ENCODE results near the gene HCFC1.

The HCFC1 gene

GRCh38 chrX:154014429-154015380 is 43.1 kb upstream of the HCFC1 start:
- Histone ChIP-seq H3K27me3 (ENCODE audit: low read depth, low read length) (no peaks in the 10 kb centered on the region), H3K4me1 (ENCODE audit: control insufficient read depth in 1 of 2, insufficient read depth in 2 of 2, low read length in 2 of 2) (peaks cover 0 to 19% of the 10 kb centered on the region in 2 donors), H3K36me3 (ENCODE audit: control insufficient read depth in 1 of 2, insufficient read depth in 2 of 2, low read length in 2 of 2) (peaks cover 0 to 19% of the 10 kb centered on the region in 2 donors), H3K9me3 (ENCODE audit: control insufficient read depth in 1 of 2, low read length in 2 of 2) (no peaks in the 10 kb centered on the region), H3K4me3 (ENCODE audit: low read depth in 1 of 2, low read length in 2 of 2) (no peak overlapping the region), H3K27ac (ENCODE audit: low read length) (no peak overlapping the region)

- Histone ChIP-seq H3K27me3 (ENCODE audit: low read depth, low read length) (no peaks in the 10 kb centered on the region), H3K27ac (ENCODE audit: low read length) (no peak overlapping the region), H3K36me3 (ENCODE audit: control insufficient read depth in 1 of 2, insufficient read depth in 2 of 2, low read length in 2 of 2) (peaks cover 0 to 19% of the 10 kb centered on the region in 2 donors), H3K9me3 (ENCODE audit: control insufficient read depth in 1 of 2, low read length in 2 of 2) (no peaks in the 10 kb centered on the region), H3K4me3 (ENCODE audit: low read depth in 1 of 2, low read length in 2 of 2) (no peak overlapping the region), H3K4me1 (ENCODE audit: control insufficient read depth in 1 of 2, insufficient read depth in 2 of 2, low read length in 2 of 2) (peaks cover 0 to 18% of the 10 kb centered on the region in 2 donors)
These were observed 42.2 kb upstream of the HCFC1 start for GRCh38 chrX:154013614-154014360.

GRCh38 chrX:154013001-154013421 is 41.4 kb upstream of the HCFC1 start:
- Histone ChIP-seq H3K36me3 (ENCODE audit: control insufficient read depth in 1 of 2, insufficient read depth in 2 of 2, low read length in 2 of 2) (peaks cover 0 to 19% of the 10 kb centered on the region in 2 donors), H3K4me3 (ENCODE audit: low read depth in 1 of 2, low read length in 2 of 2) (no peak overlapping the region), H3K27me3 (ENCODE audit: low read depth, low read length) (no peaks in the 10 kb centered on the region), H3K4me1 (ENCODE audit: control insufficient read depth in 1 of 2, insufficient read depth in 2 of 2, low read length in 2 of 2) (peaks cover 0 to 12% of the 10 kb centered on the region in 2 donors), H3K9me3 (ENCODE audit: control insufficient read depth in 1 of 2, low read length in 2 of 2) (no peaks in the 10 kb centered on the region), H3K27ac (ENCODE audit: low read length) (no peak overlapping the region)

- no peak overlapping the region for H3K27ac ChIP-seq (ENCODE audit: low read length)
- peaks cover 0 to 8% of the 10 kb centered on the region in 2 donors for H3K4me1 ChIP-seq (ENCODE audit: control insufficient read depth in 1 of 2, insufficient read depth in 2 of 2, low read length in 2 of 2)
- H3K27me3 ChIP-seq (ENCODE audit: low read depth, low read length): no peaks in the 10 kb centered on the region
- H3K4me3 ChIP-seq (ENCODE audit: low read depth in 1 of 2, low read length in 2 of 2): no peak overlapping the region
- H3K36me3 ChIP-seq (ENCODE audit: control insufficient read depth in 1 of 2, insufficient read depth in 2 of 2, low read length in 2 of 2): peaks cover 0 to 19% of the 10 kb centered on the region in 2 donors
- H3K9me3 ChIP-seq (ENCODE audit: control insufficient read depth in 1 of 2, low read length in 2 of 2): no peaks in the 10 kb centered on the region
These were observed 40.8 kb upstream of the HCFC1 start for GRCh38 chrX:154012336-154012991.

GRCh38 chrX:154011376-154012335 is 40.0 kb upstream of the HCFC1 start:
- H3K27ac ChIP-seq (ENCODE audit: low read length): no peak overlapping the region

GRCh38 chrX:154010330-154011087 is 38.9 kb upstream of the HCFC1 start:
- Histone ChIP-seq H3K4me3 (ENCODE audit: low read depth in 1 of 2, low read length in 2 of 2) (no peak overlapping the region), H3K27me3 (ENCODE audit: low read depth, low read length) (no peaks in the 10 kb centered on the region), H3K4me1 (ENCODE audit: control insufficient read depth in 1 of 2, insufficient read depth in 2 of 2, low read length in 2 of 2) (peaks cover 0 to 8% of the 10 kb centered on the region in 2 donors), H3K36me3 (ENCODE audit: control insufficient read depth in 1 of 2, insufficient read depth in 2 of 2, low read length in 2 of 2) (peaks cover 0 to 7% of the 10 kb centered on the region in 2 donors), H3K9me3 (ENCODE audit: control insufficient read depth in 1 of 2, low read length in 2 of 2) (no peaks in the 10 kb centered on the region), H3K27ac (ENCODE audit: low read length) (no peak overlapping the region)

More at GRCh38 chrX:154011376-154012335, 40.0 kb upstream of the HCFC1 start:
- H3K36me3 ChIP-seq (ENCODE audit: control insufficient read depth in 1 of 2, insufficient read depth in 2 of 2, low read length in 2 of 2): peaks cover 0 to 17% of the 10 kb centered on the region in 2 donors
- no peaks in the 10 kb centered on the region for H3K9me3 ChIP-seq (ENCODE audit: control insufficient read depth in 1 of 2, low read length in 2 of 2)
- H3K4me1 ChIP-seq (ENCODE audit: control insufficient read depth in 1 of 2, insufficient read depth in 2 of 2, low read length in 2 of 2): peaks cover 0 to 8% of the 10 kb centered on the region in 2 donors
- H3K27me3 ChIP-seq (ENCODE audit: low read depth, low read length): no peaks in the 10 kb centered on the region
- no peak overlapping the region for H3K4me3 ChIP-seq (ENCODE audit: low read depth in 1 of 2, low read length in 2 of 2)

GRCh38 chrX:154008521-154008920 is 36.9 kb upstream of the HCFC1 start:
- Histone ChIP-seq H3K4me3 (ENCODE audit: low read depth in 1 of 2, low read length in 2 of 2) (no peak overlapping the region), H3K27me3 (ENCODE audit: low read depth, low read length) (no peaks in the 10 kb centered on the region), H3K36me3 (ENCODE audit: control insufficient read depth in 1 of 2, insufficient read depth in 2 of 2, low read length in 2 of 2) (no peaks in the 10 kb centered on the region), H3K27ac (ENCODE audit: low read length) (no peak overlapping the region), H3K4me1 (ENCODE audit: control insufficient read depth in 1 of 2, insufficient read depth in 2 of 2, low read length in 2 of 2) (peaks cover 0 to 3% of the 10 kb centered on the region in 2 donors), H3K9me3 (ENCODE audit: control insufficient read depth in 1 of 2, low read length in 2 of 2) (no peaks in the 10 kb centered on the region)

- H3K27ac ChIP-seq (ENCODE audit: low read length): no peak overlapping the region
- H3K4me3 ChIP-seq (ENCODE audit: low read depth in 1 of 2, low read length in 2 of 2): no peak overlapping the region
- H3K9me3 ChIP-seq (ENCODE audit: control insufficient read depth in 1 of 2, low read length in 2 of 2): no peaks in the 10 kb centered on the region
- H3K4me1 ChIP-seq (ENCODE audit: control insufficient read depth in 1 of 2, insufficient read depth in 2 of 2, low read length in 2 of 2): no peaks in the 10 kb centered on the region
- no peaks in the 10 kb centered on the region for H3K36me3 ChIP-seq (ENCODE audit: control insufficient read depth in 1 of 2, insufficient read depth in 2 of 2, low read length in 2 of 2)
- H3K27me3 ChIP-seq (ENCODE audit: low read depth, low read length): no peaks in the 10 kb centered on the region
These were observed 35.3 kb upstream of the HCFC1 start for GRCh38 chrX:154006947-154007346.

GRCh38 chrX:154004315-154004714 is 32.7 kb upstream of the HCFC1 start:
- H3K9me3 ChIP-seq (ENCODE audit: control insufficient read depth in 1 of 2, low read length in 2 of 2): no peaks in the 10 kb centered on the region
- peaks cover 0 to 3% of the 10 kb centered on the region in 2 donors for H3K4me1 ChIP-seq (ENCODE audit: control insufficient read depth in 1 of 2, insufficient read depth in 2 of 2, low read length in 2 of 2)
- H3K4me3 ChIP-seq (ENCODE audit: low read depth in 1 of 2, low read length in 2 of 2): no peak overlapping the region
- H3K36me3 ChIP-seq (ENCODE audit: control insufficient read depth in 1 of 2, insufficient read depth in 2 of 2, low read length in 2 of 2): no peaks in the 10 kb centered on the region
- no peaks in the 10 kb centered on the region for H3K27me3 ChIP-seq (ENCODE audit: low read depth, low read length)
- H3K27ac ChIP-seq (ENCODE audit: low read length): no peak overlapping the region

All from muscle layer of duodenum (tissue), 2 donors.